ENCODE measurements around the gene SUSD1.
A peak's percentile ranks its signal among the peaks of the same experiment; 100 is the strongest.

Gene SUSD1

DNA sequence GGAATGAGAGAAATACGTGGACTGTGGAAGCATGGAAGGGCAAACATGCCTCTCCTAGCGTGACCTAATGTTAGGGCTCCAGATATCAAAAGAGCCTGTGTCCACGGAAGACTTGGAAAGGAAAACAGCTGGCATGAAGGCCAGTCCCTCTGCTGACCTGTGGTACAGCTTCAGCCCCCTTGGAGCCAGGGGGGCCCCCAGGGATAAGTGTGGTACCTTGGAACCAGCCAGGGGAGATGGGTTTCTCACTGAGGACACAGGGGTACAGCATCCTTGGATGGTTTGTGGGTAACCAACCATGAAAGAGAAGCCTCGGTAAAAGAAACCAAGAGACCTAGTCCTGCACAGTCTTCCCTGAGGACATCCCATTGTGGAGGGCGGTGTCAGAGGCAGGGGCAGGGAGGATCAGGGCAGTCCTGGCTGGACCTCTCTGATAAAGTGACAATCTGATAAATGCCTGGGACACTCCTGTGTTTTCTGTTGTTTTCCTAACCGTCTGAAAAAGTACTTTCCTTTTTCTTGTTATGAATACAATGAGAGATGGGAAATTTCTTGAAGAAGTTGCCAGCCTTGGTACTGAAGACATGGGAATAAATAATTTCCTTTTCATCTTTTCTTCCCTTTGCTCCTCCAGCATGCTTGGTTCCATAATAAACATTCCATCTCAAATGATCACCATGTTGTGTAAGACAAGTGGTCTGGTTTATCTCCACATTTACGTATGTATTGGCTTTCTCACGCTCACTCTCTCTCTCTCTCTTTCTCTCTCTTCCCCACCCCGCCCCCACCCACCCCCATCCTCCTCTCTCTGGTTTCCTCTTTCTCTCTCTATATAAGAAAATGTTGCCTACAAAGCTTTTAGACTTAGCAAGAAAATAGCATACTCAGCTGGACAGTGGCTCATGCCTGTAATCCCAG, 102.1 kb downstream of the SUSD1 start:
- no peak overlapping the region for H3K4me3 ChIP-seq (ENCODE audit: low read depth, low read length)
- TF ChIP-seq, protein P1, sequence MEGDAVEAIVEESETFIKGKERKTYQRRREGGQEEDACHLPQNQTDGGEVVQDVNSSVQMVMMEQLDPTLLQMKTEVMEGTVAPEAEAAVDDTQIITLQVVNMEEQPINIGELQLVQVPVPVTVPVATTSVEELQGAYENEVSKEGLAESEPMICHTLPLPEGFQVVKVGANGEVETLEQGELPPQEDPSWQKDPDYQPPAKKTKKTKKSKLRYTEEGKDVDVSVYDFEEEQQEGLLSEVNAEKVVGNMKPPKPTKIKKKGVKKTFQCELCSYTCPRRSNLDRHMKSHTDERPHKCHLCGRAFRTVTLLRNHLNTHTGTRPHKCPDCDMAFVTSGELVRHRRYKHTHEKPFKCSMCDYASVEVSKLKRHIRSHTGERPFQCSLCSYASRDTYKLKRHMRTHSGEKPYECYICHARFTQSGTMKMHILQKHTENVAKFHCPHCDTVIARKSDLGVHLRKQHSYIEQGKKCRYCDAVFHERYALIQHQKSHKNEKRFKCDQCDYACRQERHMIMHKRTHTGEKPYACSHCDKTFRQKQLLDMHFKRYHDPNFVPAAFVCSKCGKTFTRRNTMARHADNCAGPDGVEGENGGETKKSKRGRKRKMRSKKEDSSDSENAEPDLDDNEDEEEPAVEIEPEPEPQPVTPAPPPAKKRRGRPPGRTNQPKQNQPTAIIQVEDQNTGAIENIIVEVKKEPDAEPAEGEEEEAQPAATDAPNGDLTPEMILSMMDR (IDR thresholded peaks at IDR 0.05; ENCODE audit: control insufficient read depth, extremely low read depth, insufficient read depth): no peak
- DNase-seq (ENCODE audit: low read depth): no peak

DNA sequence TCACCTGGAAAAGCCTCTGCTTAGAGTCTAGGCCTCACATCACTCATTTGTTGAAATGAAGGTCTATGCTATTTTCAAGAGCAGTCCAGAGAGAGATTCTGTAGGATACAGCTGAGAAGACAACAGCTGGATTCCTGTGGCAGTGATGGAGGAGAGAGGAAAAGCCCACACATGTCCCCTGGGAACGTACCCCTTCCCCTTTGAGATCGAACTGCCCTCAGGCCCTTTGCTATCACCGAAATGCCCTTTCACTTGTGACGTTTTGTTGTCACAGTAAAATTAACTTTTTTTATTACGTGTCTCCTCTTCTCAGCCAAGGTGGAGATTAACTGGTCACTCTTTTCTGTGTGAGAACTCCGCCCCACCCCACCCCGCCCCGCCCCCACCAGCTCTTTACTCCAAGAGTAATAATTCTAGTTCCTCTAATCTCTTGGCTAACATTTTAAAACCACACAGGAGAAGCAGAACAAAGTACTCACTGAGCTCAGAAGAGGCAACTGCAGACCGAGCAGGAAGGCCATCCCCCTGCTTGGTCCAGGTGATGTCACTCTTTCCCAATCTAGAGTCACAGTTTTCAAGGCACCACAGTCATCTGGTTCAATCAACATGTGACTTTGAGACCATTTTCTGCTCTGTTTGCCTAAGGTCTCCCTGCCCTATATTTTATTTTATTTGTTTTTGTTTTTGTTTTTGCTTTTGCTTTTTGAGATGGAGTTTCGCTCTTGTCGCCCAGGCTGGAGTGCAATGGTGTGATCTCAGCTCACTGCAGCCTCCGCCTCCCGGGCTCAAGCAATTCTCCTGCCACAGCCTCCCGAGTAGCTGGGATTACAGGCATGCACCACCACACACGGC, 105.6 kb downstream of the SUSD1 start:
- DNase-seq (ENCODE audit: low read depth): no peak
- no peak overlapping the region for H3K4me3 ChIP-seq (ENCODE audit: low read depth, low read length)
- TF ChIP-seq, protein P1 (IDR thresholded peaks at IDR 0.05; ENCODE audit: control insufficient read depth, extremely low read depth, insufficient read depth): no peak

DNA sequence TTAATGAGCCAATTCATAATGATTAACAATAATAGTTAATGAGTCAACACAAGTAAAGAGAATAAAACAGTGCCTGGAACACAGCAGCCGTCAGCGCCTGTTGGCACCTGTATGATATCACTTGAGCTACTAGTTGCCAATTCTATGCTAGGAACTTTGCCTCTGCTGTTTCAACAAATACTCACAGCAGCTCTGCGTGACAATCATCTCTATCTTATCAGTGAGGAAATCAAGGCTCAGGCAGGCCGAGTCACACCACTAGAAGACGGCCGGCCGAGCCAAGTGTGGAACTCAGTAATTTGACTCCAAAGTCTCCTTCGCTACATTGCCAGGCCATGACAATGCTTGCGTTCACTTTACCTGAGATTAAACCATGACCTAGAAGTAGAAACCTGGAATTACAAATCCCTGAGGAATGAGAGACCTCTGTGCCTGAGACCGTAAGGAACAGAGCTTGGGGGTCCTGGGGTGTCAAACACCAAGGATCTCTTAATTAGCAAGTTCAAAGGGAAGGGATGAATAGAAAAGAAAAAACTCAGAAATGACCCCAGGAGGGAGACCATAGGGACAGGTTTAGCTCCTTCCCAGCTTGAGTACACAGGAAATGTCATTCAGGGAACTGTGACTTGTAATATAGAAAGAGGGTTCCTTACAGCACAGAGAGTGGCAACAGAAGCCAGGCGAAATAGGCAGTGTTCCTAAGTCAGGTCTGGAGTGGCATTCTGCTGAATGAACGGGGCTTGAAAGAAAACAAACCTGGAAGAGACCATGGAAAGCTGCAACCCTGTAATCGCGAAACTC, 109.1 kb downstream of the SUSD1 start:
- TF ChIP-seq, protein P1 (IDR thresholded peaks at IDR 0.05; ENCODE audit: control insufficient read depth, extremely low read depth, insufficient read depth): no peak
- peak; percentile 93 for DNase-seq (ENCODE audit: low read depth)
- no peak overlapping the region for H3K4me3 ChIP-seq (ENCODE audit: low read depth, low read length)

DNA sequence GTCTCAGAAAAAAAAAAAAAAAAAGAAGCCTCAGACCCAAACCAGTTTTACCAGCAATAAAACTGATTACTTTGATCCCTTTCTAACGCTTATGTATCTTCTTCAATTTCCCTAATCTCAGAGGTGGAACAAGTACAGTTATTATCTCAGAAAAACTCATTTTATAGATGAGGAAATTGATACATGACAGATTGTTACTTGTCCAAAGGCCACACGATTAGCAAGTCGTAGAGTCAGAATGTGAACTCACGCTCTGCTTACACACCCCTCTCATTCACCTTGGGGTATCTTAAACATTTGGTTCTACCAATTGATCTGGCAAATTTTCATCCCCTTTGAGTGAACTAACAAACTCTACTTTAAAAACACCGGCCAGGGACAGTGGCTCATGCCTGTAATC, 110.2 kb downstream of the SUSD1 start:
- TF ChIP-seq, protein P1 (IDR thresholded peaks at IDR 0.05; ENCODE audit: control insufficient read depth, extremely low read depth, insufficient read depth): no peak
- H3K4me3 ChIP-seq (ENCODE audit: low read depth, low read length): no peak overlapping the region
- no peak for DNase-seq (ENCODE audit: low read depth)

DNA sequence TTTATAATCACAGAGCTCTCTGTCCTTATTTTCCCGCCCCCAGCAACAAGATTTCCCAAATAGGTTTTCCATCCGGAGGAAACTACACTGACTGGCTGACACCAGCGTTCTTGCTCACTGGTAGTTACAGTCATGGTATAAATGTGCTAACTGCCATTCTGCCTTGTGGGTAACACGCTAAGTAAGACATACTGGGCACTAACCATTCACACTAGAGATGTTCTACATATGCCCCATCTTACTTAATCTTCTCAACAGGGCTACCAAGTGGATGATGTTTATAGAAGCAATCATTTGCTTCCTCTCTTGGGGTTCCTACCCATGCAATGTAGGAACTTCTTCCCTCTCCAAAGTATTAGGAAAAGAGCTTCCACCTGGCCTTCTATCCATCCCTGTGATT, 111.5 kb downstream of the SUSD1 start:
- no peak for DNase-seq (ENCODE audit: low read depth)
- H3K4me3 ChIP-seq (ENCODE audit: low read depth, low read length): no peak overlapping the region
- TF ChIP-seq, protein P1 (IDR thresholded peaks at IDR 0.05; ENCODE audit: control insufficient read depth, extremely low read depth, insufficient read depth): no peak

DNA sequence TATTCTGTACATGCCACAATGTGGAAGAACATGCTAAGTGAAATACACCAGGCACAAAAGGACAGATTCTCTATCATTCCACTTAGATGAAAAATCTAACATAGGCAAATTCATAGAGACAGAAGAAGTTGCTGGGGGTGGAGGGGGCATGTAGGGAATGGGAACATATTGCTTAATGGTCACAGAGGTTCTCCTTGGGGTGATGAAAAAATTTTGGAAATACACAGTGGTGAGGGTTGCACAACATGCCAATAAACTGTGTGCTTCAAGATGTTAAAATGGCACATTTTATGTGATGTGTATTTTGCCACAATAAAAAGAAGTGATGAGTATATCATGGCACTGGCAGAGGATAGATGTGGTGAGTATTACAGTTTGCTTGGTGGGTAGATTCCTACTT, 111.9 kb downstream of the SUSD1 start:
- TF ChIP-seq, protein P1 (IDR thresholded peaks at IDR 0.05; ENCODE audit: control insufficient read depth, extremely low read depth, insufficient read depth): no peak
- H3K4me3 ChIP-seq (ENCODE audit: low read depth, low read length): no peak overlapping the region
- DNase-seq (ENCODE audit: low read depth): no peak
